ENCODE data around the gene LRIG3. TPM values are rescaled to one million over a fixed set of nuclear protein-coding genes. Genes with fewer than 3 reads are reported as not detected.

Gene LRIG3
- total and polyA plus RNA-seq, 4 donors = 6.5 to 111 (median 22.1) TPM

- TF ChIP-seq CTCF (IDR thresholded peaks at IDR 0.05; ENCODE audit: control extremely low read depth, extremely low read depth) = no peak
- DNase-seq = peak in 1 of 3 donors; percentile 47
- Histone ChIP-seq H3K27me3 (ENCODE audit: control insufficient read depth in 3 of 3, insufficient read depth in 3 of 3, low read length in 2 of 3) (no peaks in the 10 kb centered on the region), H3K4me1 (ENCODE audit: control insufficient read depth in 5 of 5, insufficient read depth in 5 of 5, low read length in 5 of 5) (peaks cover 0 to 20% (median 0%) of the 10 kb centered on the region in 5 donors), H3K4me3 (no peak overlapping the region), H3K9me3 (ENCODE audit: control insufficient read depth in 4 of 4, insufficient read depth in 3 of 4, low read length in 3 of 4) (no peaks in the 10 kb centered on the region), H3K36me3 (ENCODE audit: control insufficient read depth in 4 of 4, insufficient read depth in 4 of 4, low read length in 4 of 4) (peaks cover 18 to 58% (median 32%) of the 10 kb centered on the region in 4 donors), H3K9ac (ENCODE audit: insufficient read depth in 1 of 2, low read length in 2 of 2) (no peak overlapping the region), H3K27ac (ENCODE audit: low read depth in 1 of 2, low read length in 1 of 2) (no peak overlapping the region)
- ATAC-seq (ENCODE audit: insufficient read depth, low FRiP score) = no peak
- 85 to 89% methylated on average over 4 of the region's 4 CpGs for WGBS, 2 donors
Observed at GRCh38 chr12:58881816-58882215, 38.5 kb downstream of the LRIG3 start.

GRCh38 chr12:58880639-58881038, 39.7 kb downstream of the LRIG3 start:
- ATAC-seq (ENCODE audit: insufficient read depth, low FRiP score) = no peak
- TF ChIP-seq CTCF (IDR thresholded peaks at IDR 0.05; ENCODE audit: control extremely low read depth, extremely low read depth) = no peak

GRCh38 chr12:58877243-58877743, 43.0 kb downstream of the LRIG3 start:
- Histone ChIP-seq H3K36me3 (ENCODE audit: control insufficient read depth in 4 of 4, insufficient read depth in 4 of 4, low read length in 4 of 4) (peaks cover 26 to 77% (median 51%) of the 10 kb centered on the region in 4 donors), H3K4me1 (ENCODE audit: control insufficient read depth in 5 of 5, insufficient read depth in 5 of 5, low read length in 5 of 5) (peaks cover 0 to 15% (median 0%) of the 10 kb centered on the region in 5 donors), H3K27ac (ENCODE audit: low read depth in 1 of 2, low read length in 1 of 2) (no peak overlapping the region), H3K4me3 (no peak overlapping the region), H3K9ac (ENCODE audit: insufficient read depth in 1 of 2, low read length in 2 of 2) (no peak overlapping the region), H3K9me3 (ENCODE audit: control insufficient read depth in 4 of 4, insufficient read depth in 3 of 4, low read length in 3 of 4) (peaks cover 0 to 1% (median 0%) of the 10 kb centered on the region in 4 donors), H3K27me3 (ENCODE audit: control insufficient read depth in 3 of 3, insufficient read depth in 3 of 3, low read length in 2 of 3) (no peaks in the 10 kb centered on the region)
- DNase-seq (peak in 1 of 3 donors; percentile 39), ATAC-seq (ENCODE audit: insufficient read depth, low FRiP score) (peak; percentile 55)
- TF ChIP-seq CTCF (IDR thresholded peaks at IDR 0.05; ENCODE audit: control extremely low read depth, extremely low read depth) = no peak
- WGBS, 2 donors = 79 to 89% methylated on average over 15 of the region's 15 CpGs

More at GRCh38 chr12:58880639-58881038, 39.7 kb downstream of the LRIG3 start:
- no peak for DNase-seq
- Histone ChIP-seq H3K27ac (ENCODE audit: low read depth in 1 of 2, low read length in 1 of 2) (no peak overlapping the region), H3K4me3 (no peak overlapping the region), H3K9ac (ENCODE audit: insufficient read depth in 1 of 2, low read length in 2 of 2) (no peak overlapping the region), H3K9me3 (ENCODE audit: control insufficient read depth in 4 of 4, insufficient read depth in 3 of 4, low read length in 3 of 4) (no peaks in the 10 kb centered on the region), H3K36me3 (ENCODE audit: control insufficient read depth in 4 of 4, insufficient read depth in 4 of 4, low read length in 4 of 4) (peaks cover 18 to 59% (median 35%) of the 10 kb centered on the region in 4 donors), H3K27me3 (ENCODE audit: control insufficient read depth in 3 of 3, insufficient read depth in 3 of 3, low read length in 2 of 3) (no peaks in the 10 kb centered on the region), H3K4me1 (ENCODE audit: control insufficient read depth in 5 of 5, insufficient read depth in 5 of 5, low read length in 5 of 5) (peaks cover 0 to 20% (median 0%) of the 10 kb centered on the region in 5 donors)
- 93 to 95% methylated on average over 7 of the region's 7 CpGs for WGBS, 2 donors

GRCh38 chr12:58873496-58873895, 46.8 kb downstream of the LRIG3 start:
- Histone ChIP-seq H3K27ac (ENCODE audit: low read depth in 1 of 2, low read length in 1 of 2) (no peak overlapping the region), H3K36me3 (ENCODE audit: control insufficient read depth in 4 of 4, insufficient read depth in 4 of 4, low read length in 4 of 4) (peaks cover 18 to 60% (median 42%) of the 10 kb centered on the region in 4 donors)
- no peak for DNase-seq

More at GRCh38 chr12:58873496-58873895, 46.8 kb downstream of the LRIG3 start:
- WGBS, 2 donors = 90 to 94% methylated on average over 5 of the region's 5 CpGs
- peaks cover 0 to 1% (median 0%) of the 10 kb centered on the region in 4 donors for H3K9me3 ChIP-seq (ENCODE audit: control insufficient read depth in 4 of 4, insufficient read depth in 3 of 4, low read length in 3 of 4)
- no peaks in the 10 kb centered on the region for H3K4me1 ChIP-seq (ENCODE audit: control insufficient read depth in 5 of 5, insufficient read depth in 5 of 5, low read length in 5 of 5)
- no peak for ATAC-seq (ENCODE audit: insufficient read depth, low FRiP score)
- H3K4me3 ChIP-seq = no peak overlapping the region
- no peaks in the 10 kb centered on the region for H3K27me3 ChIP-seq (ENCODE audit: control insufficient read depth in 3 of 3, insufficient read depth in 3 of 3, low read length in 2 of 3)
- no peak for TF ChIP-seq CTCF (IDR thresholded peaks at IDR 0.05; ENCODE audit: control extremely low read depth, extremely low read depth)
- no peak overlapping the region for H3K9ac ChIP-seq (ENCODE audit: insufficient read depth in 1 of 2, low read length in 2 of 2)
